HUES6 (cell line): Measurements from ENCODE around the gene LIX1L.

ENCODE experiments used
- H3K27ac ChIP-seq: 2 replicates; pipeline ENCODE4 v1.7.0; 2013; ENCODE audit warnings: low read depth, mild to moderate bottlenecking, low read length, inconsistent platforms
- H3K27me3 ChIP-seq: 2 replicates; pipeline ENCODE4 v1.6.1; 2013; ENCODE audit warnings: low read length; ENCODE audit not compliant: control insufficient read depth, insufficient read depth
- H3K36me3 ChIP-seq: 2 replicates; pipeline ENCODE4 v1.6.1; 2013; ENCODE audit warnings: low read length; ENCODE audit not compliant: control insufficient read depth, insufficient read depth
- H3K4me1 ChIP-seq: 2 replicates; pipeline ENCODE4 v1.6.1; 2013; ENCODE audit warnings: low read length; ENCODE audit not compliant: control insufficient read depth, insufficient read depth
- H3K4me3 ChIP-seq: 2 replicates; pipeline ENCODE4 v1.5.1; 2013; ENCODE audit warnings: low read depth, low read length
- H3K9ac ChIP-seq: one replicate; pipeline ENCODE4 v1.6.1; 2013; ENCODE audit warnings: mild to moderate bottlenecking, low read length
- H3K9me3 ChIP-seq: 2 replicates; pipeline ENCODE4 v1.6.1; 2013; ENCODE audit warnings: low read depth, low read length; ENCODE audit not compliant: control insufficient read depth, insufficient read depth

LIX1L gene

GRCh38 chr1:145901312-145902021 is 56.4 kb downstream of the LIX1L start:
- H3K9me3 ChIP-seq = no peaks in the 10 kb centered on the region
- H3K36me3 ChIP-seq = no peaks in the 10 kb centered on the region
- H3K4me1 ChIP-seq = no peaks in the 10 kb centered on the region

GRCh38 chr1:145898756-145899155 is 59.1 kb downstream of the LIX1L start:
- Histone ChIP-seq H3K9ac (no peak overlapping the region), H3K36me3 (no peaks in the 10 kb centered on the region), H3K4me1 (no peaks in the 10 kb centered on the region), H3K27me3 (no peaks in the 10 kb centered on the region; the same call in 1 of the 2 replicates), H3K9me3 (no peaks in the 10 kb centered on the region), H3K27ac (no peak overlapping the region), H3K4me3 (no peak overlapping the region)

More at GRCh38 chr1:145901312-145902021, 56.4 kb downstream of the LIX1L start:
- no peak overlapping the region for H3K9ac ChIP-seq
- H3K27me3 ChIP-seq = no peaks in the 10 kb centered on the region
- no peak overlapping the region for H3K4me3 ChIP-seq
- H3K27ac ChIP-seq = no peak overlapping the region

DNA sequence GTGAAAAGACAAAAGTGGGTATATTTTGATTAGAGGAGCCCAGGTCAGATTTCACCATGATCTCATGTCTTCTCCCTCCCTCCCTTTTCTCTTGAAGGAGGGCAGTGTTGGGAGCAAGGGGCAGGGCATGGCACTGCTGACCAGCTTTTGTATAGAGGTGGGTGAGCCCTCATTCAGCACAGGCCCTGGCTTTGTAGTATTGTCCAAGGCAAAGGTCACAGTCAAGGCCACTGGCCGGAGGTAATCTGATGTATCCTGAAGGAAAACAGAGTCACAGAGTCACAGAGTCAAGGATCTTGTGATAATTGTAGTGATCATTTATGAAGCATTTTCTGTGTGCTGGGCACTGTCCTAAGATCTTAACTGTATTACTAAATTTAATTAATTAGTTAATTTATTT is 59.8 kb downstream of the LIX1L start:
- H3K36me3 ChIP-seq = no peaks in the 10 kb centered on the region

GRCh38 chr1:145895471-145895870 is 62.3 kb downstream of the LIX1L start:
- no peak overlapping the region for H3K4me3 ChIP-seq
- no peaks in the 10 kb centered on the region for H3K36me3 ChIP-seq
- H3K9me3 ChIP-seq = no peaks in the 10 kb centered on the region
- H3K27me3 ChIP-seq = no peaks in the 10 kb centered on the region; the same call in 1 of the 2 replicates
- peaks cover 10% of the 10 kb centered on the region for H3K4me1 ChIP-seq
- no peak overlapping the region for H3K27ac ChIP-seq
- H3K9ac ChIP-seq = no peak overlapping the region

More for the DNA sequence above, 59.8 kb downstream of the LIX1L start:
- Histone ChIP-seq H3K27me3 (no peaks in the 10 kb centered on the region; the same call in 1 of the 2 replicates), H3K4me3 (no peak overlapping the region), H3K4me1 (no peaks in the 10 kb centered on the region), H3K27ac (no peak overlapping the region), H3K9ac (no peak overlapping the region), H3K9me3 (no peaks in the 10 kb centered on the region)

DNA sequence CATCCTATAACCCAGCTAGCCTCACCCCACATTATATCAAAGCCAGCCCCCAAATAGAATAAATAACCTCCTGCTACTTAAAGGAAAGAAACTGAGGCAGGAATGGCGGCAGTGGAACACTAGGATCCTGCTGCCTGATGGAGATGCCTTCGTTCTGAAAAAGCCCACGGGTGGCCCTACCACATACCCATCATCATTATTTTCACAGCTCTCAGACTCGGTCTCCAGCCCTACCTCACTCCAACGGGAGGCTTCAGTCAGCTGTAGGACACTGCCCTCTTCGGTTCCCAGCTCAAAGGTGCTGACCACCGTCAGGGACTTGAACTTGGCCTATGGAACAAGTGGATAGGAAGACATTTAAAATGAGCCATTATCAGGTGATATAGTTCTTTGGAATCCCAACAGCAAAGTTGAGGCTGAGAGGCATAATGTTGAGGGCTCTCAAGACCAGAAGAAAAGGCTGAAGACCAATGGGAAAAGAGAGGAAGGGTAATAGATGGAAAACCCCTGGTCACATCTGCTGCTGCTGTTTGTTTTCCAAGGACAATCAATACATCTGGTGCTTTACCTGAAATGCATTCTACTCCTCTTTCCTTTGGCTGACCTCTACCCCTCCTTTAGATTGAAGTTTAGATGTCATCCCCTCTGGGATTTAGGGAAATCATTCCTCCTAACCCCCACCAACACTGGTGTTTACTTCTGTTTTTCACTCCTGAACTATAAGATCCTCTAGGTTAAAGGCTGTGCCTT is 64.3 kb downstream of the LIX1L start:
- Histone ChIP-seq H3K36me3 (no peaks in the 10 kb centered on the region), H3K4me1 (peaks cover 10% of the 10 kb centered on the region), H3K4me3 (no peak overlapping the region), H3K27me3 (no peaks in the 10 kb centered on the region; the same call in 1 of the 2 replicates), H3K9ac (no peak overlapping the region), H3K9me3 (no peaks in the 10 kb centered on the region), H3K27ac (no peak overlapping the region)

- Histone ChIP-seq H3K27me3 (no peaks in the 10 kb centered on the region; the same call in 1 of the 2 replicates), H3K27ac (no peak overlapping the region), H3K4me1 (peaks cover 10% of the 10 kb centered on the region), H3K36me3 (no peaks in the 10 kb centered on the region), H3K9me3 (no peaks in the 10 kb centered on the region), H3K4me3 (peak overlapping the region; percentile 40), H3K9ac (peak overlapping the region; percentile 27)
These were observed 65.2 kb downstream of the LIX1L start for GRCh38 chr1:145892486-145893087.

DNA sequence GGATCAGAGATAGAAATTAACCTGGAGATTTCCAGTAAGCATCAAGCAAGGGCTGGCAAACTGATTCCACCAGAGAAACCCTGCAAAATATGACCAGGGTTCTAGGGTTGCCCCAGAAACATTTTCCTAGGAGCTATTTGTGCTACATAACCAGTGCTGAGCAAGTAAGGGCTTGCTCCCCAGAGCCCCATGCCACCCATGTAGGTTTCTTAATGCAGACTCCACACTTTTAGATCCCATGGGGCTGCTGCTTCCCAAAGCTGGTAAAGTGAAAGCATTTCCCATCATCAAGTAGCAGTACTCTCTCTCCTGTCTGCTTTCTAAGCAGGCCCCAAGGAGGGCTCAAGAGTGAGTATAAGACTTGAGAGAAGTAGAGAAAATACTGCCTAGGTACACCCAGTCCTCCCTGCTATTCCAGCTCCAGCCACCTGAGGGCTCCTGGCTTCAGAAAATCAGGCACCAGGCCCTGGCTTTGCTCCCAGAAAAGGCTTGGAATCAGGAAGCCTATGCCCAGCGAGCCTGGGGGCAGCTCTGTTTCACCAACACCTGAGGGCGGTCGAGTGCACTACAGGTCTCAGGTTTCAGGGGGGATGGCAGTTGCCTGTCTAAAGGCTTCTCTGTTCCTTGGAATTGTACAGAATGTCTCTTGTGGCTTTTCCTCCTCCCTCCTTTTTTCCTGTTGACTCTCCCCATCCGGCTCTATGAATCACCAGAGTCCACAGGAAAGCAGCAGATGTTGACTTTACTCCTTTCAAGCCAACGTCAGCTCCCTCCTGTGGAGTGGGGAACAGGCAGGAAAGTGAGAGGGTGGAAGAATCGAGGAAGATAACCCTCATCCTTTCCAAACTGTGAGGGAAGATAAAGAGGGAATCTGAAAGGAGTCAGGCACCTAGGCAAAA is 66.0 kb downstream of the LIX1L start:
- no peaks in the 10 kb centered on the region for H3K36me3 ChIP-seq
- H3K27ac ChIP-seq = no peak overlapping the region
- no peaks in the 10 kb centered on the region for H3K9me3 ChIP-seq
- H3K4me3 ChIP-seq = peak overlapping the region; percentile 40
- no peaks in the 10 kb centered on the region; the same call in 1 of the 2 replicates for H3K27me3 ChIP-seq
- H3K4me1 ChIP-seq = peaks cover 15% of the 10 kb centered on the region
- H3K9ac ChIP-seq = peak overlapping the region; percentile 27

DNA sequence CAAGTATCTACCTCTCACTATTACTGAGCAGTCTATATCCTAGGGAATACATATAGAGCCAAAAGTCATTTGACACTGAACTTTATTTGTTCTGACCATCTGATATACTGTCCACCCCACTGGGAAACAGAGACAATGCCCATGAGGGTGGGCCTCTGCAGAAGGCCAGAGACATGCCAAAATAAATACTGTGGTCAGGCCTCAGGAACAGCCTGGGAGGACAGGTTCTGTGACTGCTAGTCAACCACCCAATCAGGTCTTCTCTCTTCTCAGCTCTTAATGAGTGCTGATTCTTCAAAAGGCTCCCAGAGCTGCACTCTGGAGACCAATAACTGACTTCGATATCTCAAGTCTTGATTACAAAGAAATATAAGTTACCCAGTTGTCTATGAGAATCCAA is 66.7 kb downstream of the LIX1L start:
- no peaks in the 10 kb centered on the region; the same call in 1 of the 2 replicates for H3K27me3 ChIP-seq
- H3K36me3 ChIP-seq = no peaks in the 10 kb centered on the region
- no peak overlapping the region for H3K9ac ChIP-seq
- H3K4me1 ChIP-seq = peaks cover 15% of the 10 kb centered on the region
- no peak overlapping the region for H3K4me3 ChIP-seq
- H3K9me3 ChIP-seq = no peaks in the 10 kb centered on the region
- no peak overlapping the region for H3K27ac ChIP-seq

- no peak overlapping the region for H3K4me3 ChIP-seq
- no peaks in the 10 kb centered on the region for H3K36me3 ChIP-seq
- peaks cover 15% of the 10 kb centered on the region for H3K4me1 ChIP-seq
- H3K9me3 ChIP-seq = no peaks in the 10 kb centered on the region
- H3K9ac ChIP-seq = no peak overlapping the region
- H3K27ac ChIP-seq = no peak overlapping the region
- peaks cover 9% of the 10 kb centered on the region for H3K27me3 ChIP-seq
These were observed 68.1 kb downstream of the LIX1L start for GRCh38 chr1:145889722-145890121.

- Histone ChIP-seq H3K27ac (no peak overlapping the region), H3K36me3 (no peaks in the 10 kb centered on the region), H3K9ac (no peak overlapping the region), H3K4me1 (peaks cover 15% of the 10 kb centered on the region), H3K27me3 (peaks cover 27% of the 10 kb centered on the region), H3K9me3 (no peaks in the 10 kb centered on the region), H3K4me3 (no peak overlapping the region)
These were observed 70.2 kb downstream of the LIX1L start for GRCh38 chr1:145887631-145888030.
